Measurements from ENCODE around the gene JPH4. TPM values are rescaled to one million over a fixed set of nuclear protein-coding genes. Genes with fewer than 3 reads are reported as not detected.
"Not testable (repeated sequence)": the region's sequence is repeated elsewhere in the genome, so short reads cannot be mapped to it uniquely, and the experiment has no call there.

The JPH4 gene
- total and polyA plus RNA-seq, 2 donors (not counting 1 experiment from before 2014, with no cell fraction given) = not detected

DNA sequence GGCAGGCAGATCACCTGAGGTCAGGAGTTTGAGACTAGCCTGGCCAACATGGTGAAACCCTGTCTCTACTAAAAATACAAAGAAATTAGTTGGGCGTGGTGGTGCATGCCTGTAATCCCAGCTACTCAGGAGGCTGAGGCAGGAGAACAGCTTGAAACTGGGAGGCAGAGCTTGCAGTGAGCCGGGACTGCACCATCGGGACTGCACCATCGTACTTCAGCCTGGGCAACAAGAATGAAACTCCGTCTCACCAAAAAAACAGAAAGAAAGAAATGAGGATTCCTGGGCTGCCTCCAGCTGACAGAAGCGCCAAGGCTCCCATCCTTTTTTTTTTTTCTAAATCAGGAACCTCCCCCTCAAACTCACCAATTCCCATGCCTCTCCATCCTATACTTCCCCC is 41.7 kb downstream of the JPH4 start:
- POLR2A ChIA-PET; H3K36me3 ChIP-seq (replicated peaks in 1 of 2; ENCODE audit: control extremely low read depth in 1 of 2, control insufficient read depth in 1 of 2, extremely low read depth in 1 of 2, insufficient read depth in 2 of 2, low read length in 1 of 2); H3K79me2 ChIP-seq (ENCODE audit: control insufficient read depth, insufficient read depth, low read length); H3K9me3 ChIP-seq (ENCODE audit: control extremely low read depth in 1 of 3, control insufficient read depth in 2 of 3, insufficient read depth in 1 of 3, low read length in 2 of 3); H3K4me1 Mint-ChIP-seq; H3K4me3 Mint-ChIP-seq; intact Hi-C loops (cut with micrococcal nuclease); H2AFZ ChIP-seq (ENCODE audit: insufficient read depth, low read depth, low read length, poor library complexity, severe bottlenecking); H3K9ac ChIP-seq (ENCODE audit: low read length); H3K27ac ChIP-seq (ENCODE audit: low read length in 2 of 2); H4K20me1 ChIP-seq (ENCODE audit: control insufficient read depth, insufficient read depth, low read length, poor library complexity, severe bottlenecking); H3K4me1 ChIP-seq (ENCODE audit: control insufficient read depth in 2 of 2, insufficient read depth in 2 of 2, low read length in 2 of 2); ATAC-seq (ENCODE audit: low read depth); H3K27me3 Mint-ChIP-seq; H3K4me2 ChIP-seq (replicated peaks; ENCODE audit: low read depth, low read length, poor library complexity, severe bottlenecking); DNase-seq; H3K27me3 ChIP-seq (replicated peaks in 1 of 4; ENCODE audit: control extremely low read depth in 1 of 4, control insufficient read depth in 3 of 4, insufficient read depth in 4 of 4, low read length in 3 of 4); H3K4me3 ChIP-seq (ENCODE audit: control extremely low read depth in 1 of 5, extremely low read depth in 1 of 5, insufficient read depth in 1 of 5, low read depth in 2 of 5, low read length in 4 of 5); H3K9me3 Mint-ChIP-seq (ENCODE audit: insufficient read depth); H3K27ac Mint-ChIP-seq: not testable (repeated sequence)
- WGBS (ENCODE audit: insufficient coverage) = 96% methylated on average over 6 of the region's 6 CpGs
- CTCF ChIA-PET = interaction anchor here (0.8 to 7.7 kb wide), 3 partner anchors 24 to 415 kb away, joined by 3 to 80 read pairs (median 4); no protein-coding TSS in a partner anchor

DNA sequence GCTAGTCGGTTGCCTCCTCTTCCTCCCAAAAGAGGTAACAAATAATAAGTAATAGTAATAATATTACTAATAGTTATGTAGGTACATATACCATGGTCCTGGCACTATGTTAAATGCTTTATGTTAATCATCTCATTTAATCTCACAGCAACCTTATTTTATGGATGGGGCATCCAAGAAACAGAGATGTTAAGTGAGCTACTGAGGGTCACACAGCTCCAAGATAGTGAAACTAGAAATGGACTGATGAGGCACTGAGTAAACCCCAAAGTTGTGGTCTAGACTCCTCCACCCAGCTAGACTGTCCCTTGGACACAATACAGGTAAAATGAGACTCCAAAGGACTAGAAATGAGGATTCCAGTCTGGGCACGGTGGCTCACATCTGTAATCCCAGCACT is 42.1 kb downstream of the JPH4 start:
- H3K4me1 Mint-ChIP-seq = no peaks in the 10 kb centered on the region
- no CpG with 5 or more reads among the region's 2 CpGs for WGBS (ENCODE audit: insufficient coverage)

More for the DNA sequence above, 42.1 kb downstream of the JPH4 start:
- Histone ChIP-seq H3K9me3 (ENCODE audit: control extremely low read depth in 1 of 3, control insufficient read depth in 2 of 3, insufficient read depth in 1 of 3, low read length in 2 of 3) (no peaks in the 10 kb centered on the region), H3K79me2 (ENCODE audit: control insufficient read depth, insufficient read depth, low read length) (no peaks in the 10 kb centered on the region), H3K9ac (ENCODE audit: low read length) (no peak overlapping the region), H3K27me3 (replicated peaks in 1 of 4; ENCODE audit: control extremely low read depth in 1 of 4, control insufficient read depth in 3 of 4, insufficient read depth in 4 of 4, low read length in 3 of 4) (peaks cover 0 to 2% (median 0%) of the 10 kb centered on the region in 4 experiments), H4K20me1 (ENCODE audit: control insufficient read depth, insufficient read depth, low read length, poor library complexity, severe bottlenecking) (no peaks in the 10 kb centered on the region), H3K27ac (ENCODE audit: low read length in 2 of 2) (no peak overlapping the region), H3K36me3 (replicated peaks in 1 of 2; ENCODE audit: control extremely low read depth in 1 of 2, control insufficient read depth in 1 of 2, extremely low read depth in 1 of 2, insufficient read depth in 2 of 2, low read length in 1 of 2) (no peaks in the 10 kb centered on the region), H3K4me2 (replicated peaks; ENCODE audit: low read depth, low read length, poor library complexity, severe bottlenecking) (no peak overlapping the region), H3K4me1 (ENCODE audit: control insufficient read depth in 2 of 2, insufficient read depth in 2 of 2, low read length in 2 of 2) (no peaks in the 10 kb centered on the region), H3K4me3 (ENCODE audit: control extremely low read depth in 1 of 5, extremely low read depth in 1 of 5, insufficient read depth in 1 of 5, low read depth in 2 of 5, low read length in 4 of 5) (no peak overlapping the region), H2AFZ (ENCODE audit: insufficient read depth, low read depth, low read length, poor library complexity, severe bottlenecking) (no peak overlapping the region)
- DNase-seq (no peak), ATAC-seq (ENCODE audit: low read depth) (no peak)
- TF ChIP-seq, protein P1, sequence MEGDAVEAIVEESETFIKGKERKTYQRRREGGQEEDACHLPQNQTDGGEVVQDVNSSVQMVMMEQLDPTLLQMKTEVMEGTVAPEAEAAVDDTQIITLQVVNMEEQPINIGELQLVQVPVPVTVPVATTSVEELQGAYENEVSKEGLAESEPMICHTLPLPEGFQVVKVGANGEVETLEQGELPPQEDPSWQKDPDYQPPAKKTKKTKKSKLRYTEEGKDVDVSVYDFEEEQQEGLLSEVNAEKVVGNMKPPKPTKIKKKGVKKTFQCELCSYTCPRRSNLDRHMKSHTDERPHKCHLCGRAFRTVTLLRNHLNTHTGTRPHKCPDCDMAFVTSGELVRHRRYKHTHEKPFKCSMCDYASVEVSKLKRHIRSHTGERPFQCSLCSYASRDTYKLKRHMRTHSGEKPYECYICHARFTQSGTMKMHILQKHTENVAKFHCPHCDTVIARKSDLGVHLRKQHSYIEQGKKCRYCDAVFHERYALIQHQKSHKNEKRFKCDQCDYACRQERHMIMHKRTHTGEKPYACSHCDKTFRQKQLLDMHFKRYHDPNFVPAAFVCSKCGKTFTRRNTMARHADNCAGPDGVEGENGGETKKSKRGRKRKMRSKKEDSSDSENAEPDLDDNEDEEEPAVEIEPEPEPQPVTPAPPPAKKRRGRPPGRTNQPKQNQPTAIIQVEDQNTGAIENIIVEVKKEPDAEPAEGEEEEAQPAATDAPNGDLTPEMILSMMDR (IDR thresholded peaks at IDR 0.05) = no peak
- TF ChIP-seq EZH2 (IDR thresholded peaks at IDR 0.05; ENCODE audit: borderline replicate concordance, insufficient read depth, low read depth, low read length, poor library complexity, severe bottlenecking) = no peak
- no peaks in the 10 kb centered on the region for H3K9me3 Mint-ChIP-seq (ENCODE audit: insufficient read depth)
- peaks cover 3% of the 10 kb centered on the region for H3K27me3 Mint-ChIP-seq
- no peak overlapping the region for H3K4me3 Mint-ChIP-seq
- intact Hi-C loops (cut with micrococcal nuclease) = no loop called here
- ChIA-PET CTCF (interaction anchor here (1.0 to 7.7 kb wide), 2 partner anchors 24 to 58 kb away, joined by 4 to 80 read pairs; no protein-coding TSS in a partner anchor), POLR2A (no interaction called here)
- H3K27ac Mint-ChIP-seq = no peak overlapping the region
